H1 (cell line): ENCODE data around the gene FAT1. TPM values are rescaled to one million over a fixed set of nuclear protein-coding genes. Genes with fewer than 3 reads are reported as not detected.

Experiments used
- CTCF ChIA-PET: fragments of 300-600 bp; sonication (Branson Sonifier 250); formaldehyde crosslinking; loops from one replicate; lab custom pipeline; 2021; ENCODE audit not compliant: partially characterized antibody; lab: Charles Lee
- POLR2A ChIA-PET: fragments of 300-600 bp; sonication (Branson Sonifier 250); formaldehyde crosslinking; loops from one replicate; lab custom pipeline; 2021; ENCODE audit warnings: inconsistent platforms; ENCODE audit not compliant: partially characterized antibody; lab: Charles Lee
- DNase-seq, 2 experiments: peaks; one replicate each; pipeline versions ENCODE4 v3.0.0 to v3.0.0-alpha.2; 2010 to 2022; ENCODE audit warnings: low spot score in 2 of 2, low read depth in 1 of 2, mixed read lengths in 1 of 2
- FAIRE-seq: peaks from 2 replicates; lab custom pipeline; 2011; peaks lifted over from hg19 to GRCh38; lab: Jason Lieb, UNC
- H2AFZ ChIP-seq: 2 replicates; pipeline ENCODE4 v1.8.1; 2012; ENCODE audit warnings: low read length, inconsistent platforms
- H2AK5ac ChIP-seq: 2 replicates; pipeline ENCODE4 v1.6.1; 2013; ENCODE audit warnings: low read depth, low read length
- H2BK120ac ChIP-seq: replicated peaks from 2 replicates; pipeline ENCODE3; 2013; ENCODE audit warnings: low read depth, low read length, inconsistent platforms
- H2BK12ac ChIP-seq: 2 replicates; pipeline ENCODE4 v1.6.1; 2013; ENCODE audit warnings: low read depth, low read length
- H2BK15ac ChIP-seq: 2 replicates; pipeline ENCODE4 v1.6.1; 2013; ENCODE audit warnings: low read length
- H2BK20ac ChIP-seq: 2 replicates; pipeline ENCODE4 v1.6.1; 2013; ENCODE audit warnings: low read length
- H2BK5ac ChIP-seq: 2 replicates; pipeline ENCODE4 v1.6.1; 2013; ENCODE audit warnings: low read depth, low read length
- H3K14ac ChIP-seq: 2 replicates; pipeline ENCODE4 v1.6.1; 2013; ENCODE audit warnings: inconsistent platforms; ENCODE audit not compliant: insufficient read length
- H3K18ac ChIP-seq: 2 replicates; pipeline ENCODE4 v1.6.1; 2013; ENCODE audit warnings: low read length; ENCODE audit errors: extremely low read depth
- H3K23ac ChIP-seq: 2 replicates; pipeline ENCODE4 v1.6.1; 2013; ENCODE audit warnings: inconsistent platforms; ENCODE audit not compliant: insufficient read length
- H3K23me2 ChIP-seq: 2 replicates; pipeline ENCODE4 v1.6.1; 2013; ENCODE audit warnings: low read depth, low read length
- H3K27ac ChIP-seq: 2 replicates; pipeline ENCODE4 v1.6.1; 2011; ENCODE audit warnings: low read depth, low read length, inconsistent platforms
- H3K27me3 ChIP-seq, 4 experiments: replicated peaks in 1 of 4; 1 replicate in 1 of 4; 2 replicates in 3 of 4; pipeline versions ENCODE4 v1.6.1 to v1.8.1; 2011 to 2013; ENCODE audit warnings: low read length in 3 of 4, mild to moderate bottlenecking in 3 of 4, inconsistent platforms in 2 of 4, mixed read lengths in 2 of 4, moderate library complexity in 1 of 4; ENCODE audit not compliant: control insufficient read depth in 3 of 4, insufficient read depth in 3 of 4; ENCODE audit errors: extremely low read depth in 1 of 4
- H3K36me3 ChIP-seq, 4 experiments: 2 replicates each; pipeline versions ENCODE4 v1.6.1 to v1.8.1; 2011 to 2013; ENCODE audit warnings: mild to moderate bottlenecking in 4 of 4, low read length in 3 of 4, moderate library complexity in 2 of 4, control low read depth in 1 of 4, inconsistent platforms in 1 of 4; ENCODE audit not compliant: insufficient read depth in 4 of 4, control insufficient read depth in 2 of 4
- H3K4ac ChIP-seq: replicated peaks from 2 replicates; pipeline ENCODE3; 2013; ENCODE audit warnings: low read length, low read depth, mixed read lengths, inconsistent platforms; ENCODE audit not compliant: insufficient read length
- H3K4me1 ChIP-seq, 4 experiments: replicated peaks in 1 of 4; 1 replicate in 1 of 4; 2 replicates in 3 of 4; pipeline versions ENCODE4 v1.6.1 to v1.8.1; 2011 to 2013; ENCODE audit warnings: low read length in 3 of 4, inconsistent platforms in 2 of 4, mixed read lengths in 1 of 4; ENCODE audit not compliant: insufficient read depth in 4 of 4, control insufficient read depth in 3 of 4
- H3K4me2 ChIP-seq, 2 experiments: 2 replicates each; pipeline versions ENCODE4 v1.6.1 to v1.8.1; 2011 to 2013; ENCODE audit warnings: low read depth in 2 of 2, low read length in 2 of 2, control low read depth in 1 of 2, inconsistent platforms in 1 of 2, mild to moderate bottlenecking in 1 of 2; ENCODE audit not compliant: insufficient read depth in 1 of 2
- H3K4me3 ChIP-seq, 4 experiments: fragments of 200-600, 300-600 bp in 1 of 4; sonication (generic), shearing (Covaris generic), sonication (Bioruptor Twin) in 1 of 4; 2 replicates each; pipeline versions ENCODE4 v1.5.1 to v1.8.1; 2011 to 2016; ENCODE audit warnings: low read length in 4 of 4, low read depth in 3 of 4, control low read depth in 2 of 4, inconsistent platforms in 2 of 4, mild to moderate bottlenecking in 2 of 4, mixed read lengths in 1 of 4, moderate library complexity in 1 of 4; ENCODE audit not compliant: insufficient read depth in 2 of 4; ENCODE audit errors: extremely low read depth in 1 of 4
- H3K56ac ChIP-seq: replicated peaks from 2 replicates; pipeline ENCODE3; 2013; ENCODE audit warnings: low read depth, mild to moderate bottlenecking, mixed read lengths, low read length, inconsistent platforms; ENCODE audit not compliant: insufficient read length
- H3K79me1 ChIP-seq: 2 replicates; pipeline ENCODE4 v1.6.1; 2013; ENCODE audit warnings: low read depth, low read length, control low read depth
- H3K79me2 ChIP-seq, 2 experiments: 2 replicates each; pipeline versions ENCODE4 v1.6.1 to v1.8.1; 2012 to 2013; ENCODE audit warnings: low read length in 2 of 2, mild to moderate bottlenecking in 2 of 2, inconsistent platforms in 1 of 2; ENCODE audit not compliant: insufficient read depth in 2 of 2, control insufficient read depth in 1 of 2
- H3K9ac ChIP-seq, 4 experiments: replicated peaks in 1 of 4; 1 replicate in 1 of 4; 2 replicates in 3 of 4; pipeline versions ENCODE4 v1.6.1 to v1.8.1; 2011 to 2013; ENCODE audit warnings: low read depth in 3 of 4, low read length in 3 of 4, control low read depth in 2 of 4, mild to moderate bottlenecking in 2 of 4, moderate library complexity in 2 of 4, inconsistent platforms in 1 of 4; ENCODE audit errors: extremely low read depth in 1 of 4
- H3K9me3 ChIP-seq, 2 experiments: 2 replicates each; pipeline versions ENCODE4 v1.6.1 to v1.8.1; 2012 to 2013; ENCODE audit warnings: mild to moderate bottlenecking in 2 of 2, moderate library complexity in 2 of 2, control low read depth in 1 of 2, inconsistent platforms in 1 of 2, low read depth in 1 of 2, low read length in 1 of 2, mixed read lengths in 1 of 2; ENCODE audit not compliant: insufficient read depth in 2 of 2
- H4K20me1 ChIP-seq, 2 experiments: replicated peaks in 1 of 2; 2 replicates each; pipeline versions ENCODE3 to v1.8.1; 2011 to 2013; ENCODE audit warnings: inconsistent platforms in 2 of 2, low read length in 2 of 2, mild to moderate bottlenecking in 1 of 2; ENCODE audit not compliant: insufficient read depth in 2 of 2, control insufficient read depth in 1 of 2
- H4K5ac ChIP-seq: 2 replicates; pipeline ENCODE4 v1.6.1; 2013; ENCODE audit warnings: low read length, low read depth, mixed read lengths, inconsistent platforms; ENCODE audit not compliant: insufficient read length
- H4K8ac ChIP-seq: 2 replicates; pipeline ENCODE4 v1.8.0; 2013; ENCODE audit warnings: mild to moderate bottlenecking, moderate library complexity, low read length, inconsistent platforms; ENCODE audit not compliant: insufficient read depth; ENCODE audit errors: extremely low read depth
- H4K91ac ChIP-seq: replicated peaks from 2 replicates; pipeline ENCODE3; 2013; ENCODE audit warnings: low read length, mixed read lengths, inconsistent platforms; ENCODE audit not compliant: insufficient read length
- ATF2 ChIP-seq: IDR thresholded peaks from 2 replicates; pipeline ENCODE4 v1.6.1; 2012; ENCODE audit warnings: low read length, inconsistent platforms
- CBX8 ChIP-seq: fragments of 300-800, 300-1000 bp; sonication (generic); IDR thresholded peaks from 2 replicates; pipeline ENCODE4 v1.7.1; 2016; ENCODE audit warnings: low read depth, low read length, borderline replicate concordance
- CTCF ChIP-seq, 3 experiments: IDR thresholded peaks; 1 replicate in 2 of 3; 2 replicates in 1 of 3; pipeline versions ENCODE4 v1.5.1 to v1.6.1; 2011; ENCODE audit warnings: low read length in 3 of 3, mild to moderate bottlenecking in 3 of 3, inconsistent platforms in 2 of 3, low read depth in 1 of 3, moderate library complexity in 1 of 3; ENCODE audit not compliant: insufficient read depth in 1 of 3; ENCODE audit errors: control extremely low read depth in 1 of 3
- NRF1 ChIP-seq: IDR thresholded peaks from 2 replicates; pipeline ENCODE4 v1.6.1; 2011; ENCODE audit warnings: mild to moderate bottlenecking, low read depth, low read length, improper control_type of control experiment
- SAP30 ChIP-seq: fragments of 300-600 bp; sonication (generic); IDR thresholded peaks from 2 replicates; pipeline ENCODE4 v1.7.1; 2012; ENCODE audit warnings: low read length, moderate library complexity, mild to moderate bottlenecking, inconsistent platforms; ENCODE audit not compliant: insufficient read depth, insufficient replicate concordance
- WGBS, 2 experiments: shearing (Covaris generic) in 1 of 2; methylation state at CpG; one replicate each; pipeline versions ENCODE4 v1.1.6 to v1.1.7; 2013 to 2015; ENCODE audit warnings: low lambda C conversion rate in 2 of 2, mixed read lengths in 2 of 2, inconsistent platforms in 1 of 2, low coverage in 1 of 2, missing lambda C conversion rate in 1 of 2; ENCODE audit not compliant: insufficient replicate concordance in 2 of 2, insufficient coverage in 1 of 2, insufficient read length in 1 of 2; ENCODE audit errors: extremely low coverage in 1 of 2, missing lambda C conversion rate in 1 of 2; 5-methylcytosine and 5-hydroxymethylcytosine counted together
- polyA plus RNA-seq, 7 experiments: library from polyadenylated mRNA; depleted of rRNA in 3 of 7; stranded (reverse) in 5 of 7; unstranded in 2 of 7; fragments of >200 nt in 5 of 7; fragments of 200-250 nt in 2 of 7; gene quantifications; 1 replicate in 5 of 7; 2 replicates in 1 of 7; 4 replicates in 1 of 7; pipeline versions ENCODE4 v1.2.1 to v1.2.3, GENCODE V29; 2011 to 2013; ENCODE audit warnings: missing spikeins in 2 of 7, mixed read lengths in 2 of 7
- total RNA-seq: library from RNA; stranded (reverse); fragmentation: NEBNext Ultra II Directional; extraction: Animal tissue kit (Norgen Biotek cat#: 25700); gene quantifications from 2 replicates; pipeline ENCODE4 v1.2.1, GENCODE V29; 2021

The FAT1 gene
- total and polyA plus RNA-seq, 2 of the 8 experiments (the other 6 are each of a cell fraction or from before 2014, with no cell fraction given): 94.4 to 137 TPM

GRCh38 chr4:186554914-186555827 is 168.5 kb downstream of the FAT1 start, which contains the start of gene MTNR1A:
MTNR1A (minus strand) TSS chr4:186555567; CDS start chr4:186555365, 202 bp downstream.
- ChIA-PET POLR2A (interaction anchor here (0.6 to 0.9 kb wide), 3 partner anchors 35 to 279 kb away, joined by 3 to 5 read pairs (median 3); no protein-coding TSS in a partner anchor), CTCF (interaction anchor here (0.6 to 3.0 kb wide), 23 partner anchors 10 to 1519 kb away, joined by 3 to 28 read pairs (median 4); no protein-coding TSS in a partner anchor)
- peak within 1 kb of the TSS; percentile 31; the same call in 1 of the 2 replicates for H4K8ac ChIP-seq
- H3K79me2 ChIP-seq: no peaks in the 10 kb centered on the region
- H3K27me3 ChIP-seq: peaks cover 0 to 10% (median 5%) of the 10 kb centered on the region in 4 experiments; a peak in 5 of 7 replicates
- no peak within 1 kb of the TSS for H2BK15ac ChIP-seq
- H2BK12ac ChIP-seq: no peak within 1 kb of the TSS
- H3K4ac ChIP-seq: peak within 1 kb of the TSS; percentile 46
- H2AFZ ChIP-seq: peak within 1 kb of the TSS; percentile 85
- H4K20me1 ChIP-seq: no peaks in the 10 kb centered on the region
- H3K18ac ChIP-seq: no peak within 1 kb of the TSS
- H3K27ac ChIP-seq: no peak within 1 kb of the TSS
- peak within 1 kb of the TSS in 3 of 4 experiments; percentile 42 to 68 (median 48); a peak in 3 of 7 replicates for H3K9ac ChIP-seq
- no peak within 1 kb of the TSS for H2BK5ac ChIP-seq
- no peak for FAIRE-seq
- no peak within 1 kb of the TSS for H4K5ac ChIP-seq
- H3K4me3 ChIP-seq: peak within 1 kb of the TSS; percentile 64 to 74 (median 67)
- H4K91ac ChIP-seq: no peak within 1 kb of the TSS
- H3K4me1 ChIP-seq: peaks cover 0 to 5% (median 0%) of the 10 kb centered on the region in 4 experiments; a peak in 2 of 7 replicates
- H2BK120ac ChIP-seq: no peak within 1 kb of the TSS
- no peaks in the 10 kb centered on the region for H3K9me3 ChIP-seq
- no peak within 1 kb of the TSS; the same call in 1 of the 2 replicates for H2BK20ac ChIP-seq
- no peak within 1 kb of the TSS for H3K14ac ChIP-seq
- H3K36me3 ChIP-seq: no peaks in the 10 kb centered on the region
- no peak within 1 kb of the TSS for H2AK5ac ChIP-seq
- peak in 1 of 2 experiments; percentile 83 for DNase-seq
- H3K4me2 ChIP-seq: peak within 1 kb of the TSS; percentile 75 to 96
- H3K23me2 ChIP-seq: peaks cover 7% of the 10 kb centered on the region; the same call in 1 of the 2 replicates
- no peaks in the 10 kb centered on the region for H3K79me1 ChIP-seq
- no peak within 1 kb of the TSS for H3K23ac ChIP-seq
- WGBS, 2 experiments: 4% methylated on average over 66 of the region's 91 CpGs; no CpG with 5 or more reads in 1 of the 2 experiments
- no peak within 1 kb of the TSS for H3K56ac ChIP-seq
- TF ChIP-seq NRF1 (no peak), ATF2 (no peak), CTCF (IDR thresholded peaks at IDR 0.05; ENCODE audit: control extremely low read depth in 1 of 3, insufficient read depth in 1 of 3, low read depth in 1 of 3, low read length in 3 of 3) (peak; percentile 60 to 81 (median 65)), CBX8 (no peak), SAP30 (no peak)
